Pancreas (tissue), 10 donors: Measurements from ENCODE around the gene RSPH1. TPM values are rescaled to one million over a fixed set of nuclear protein-coding genes. Genes with fewer than 3 reads are reported as not detected.
A peak's percentile ranks its signal among the peaks of the same experiment; 100 is the strongest.

ENCODE experiments used
- ATAC-seq, 4 donors: fragments of 200-7000 bp; cut with Tn5 transposase; one replicate each; pipeline versions ENCODE4 v1.8.0 to v1.9.1; 2020; ENCODE audit warnings: mild to moderate bottlenecking in 4 of 4, moderate library complexity in 4 of 4
- DNase-seq, 6 donors: peaks; one replicate each; pipeline ENCODE4 v3.0.0-alpha.2; 2020
- FAIRE-seq: peaks from 2 replicates; lab custom pipeline; 2012; peaks lifted over from hg19 to GRCh38; lab: Jason Lieb, UNC
- H3K27ac ChIP-seq, 4 donors: fragments of 200-600 bp; sonication (generic); 1 replicate in 3 of 4; 2 replicates in 1 of 4; pipeline versions ENCODE4 v1.5.0 to v1.8.0; 2020
- H3K27me3 ChIP-seq, 4 donors: fragments of 200-600 bp; one replicate each; pipeline ENCODE4 v1.8.0; 2021
- H3K36me3 ChIP-seq, 3 donors: fragments of 200-600 bp; sonication (generic) in 1 of 3; one replicate each; pipeline versions ENCODE4 v1.5.0 to v1.8.0; 2020 to 2021
- H3K4me1 ChIP-seq, 3 donors: fragments of 200-600 bp; one replicate each; pipeline ENCODE4 v1.8.0; 2021
- H3K4me3 ChIP-seq, 4 donors: fragments of 200-600 bp; sonication (generic) in 2 of 4; one replicate each; pipeline versions ENCODE4 v1.5.0 to v1.8.0; 2020 to 2021
- H3K9me3 ChIP-seq, 4 donors: fragments of 200-600 bp; one replicate each; pipeline ENCODE4 v1.8.0; 2021
- WGBS, 2 donors: extraction: QIAGEN DNeasy Blood & Tissue Kit; methylation state at CpG; one replicate each; pipeline ENCODE4 v1.1.7; 2013; 5-methylcytosine and 5-hydroxymethylcytosine counted together
- intact Hi-C, 3 donors: fragments of 100-400 bp; cut with DNase I; formaldehyde crosslinking; loops; one replicate each; pipeline versions ENCODE4 v1.11.1 to v1.14.2; 2022
- polyA plus RNA-seq, 2 donors: library from polyadenylated mRNA; stranded (reverse); fragments of 200-250 nt; gene quantifications; one replicate each; pipeline ENCODE4 v1.2.3, GENCODE V29; 2013
- total RNA-seq, 6 donors: library from RNA; stranded (reverse); fragmentation: NEBNext Ultra II Directional in 4 of 6; extraction: Animal tissue kit (Norgen Biotek cat#: 25700) in 4 of 6; gene quantifications; one replicate each; pipeline versions ENCODE4 v1.2.1 to v1.2.4, GENCODE V29; 2021 to 2023
- TF ChIP-seq, protein P1 (sequence below), 4 donors: fragments of 200-600 bp; sonication (generic) in 3 of 4; IDR thresholded peaks; one replicate each; pipeline versions ENCODE4 v1.5.0 to v1.8.0; 2021; ENCODE audit warnings: antibody characterized with exemption in 4 of 4
- donor health status: healthy with polysubstance abuse.
- donor health status: DM: no; HTN: no; CAD: no; lungs with moderate emphysema.
- donor health status: DM: no; HTN: no; CAD: no.
- donor health status: control.
- donor health status: control.
- donor health status: Bipolar disorder and iron deficiency.
- donor health status: DM: yes; HTN: yes; CAD: no.
- donor health status: DM: no; HTN: no; CAD: no.
- donor health status: DM: no; HTN: no; CAD: no.
- donor health status: DM: yes; HTN: yes; CAD: no.

RSPH1 gene
- total and polyA plus RNA-seq, 8 donors = 0.94 to 5.0 (median 2.1) TPM

DNA sequence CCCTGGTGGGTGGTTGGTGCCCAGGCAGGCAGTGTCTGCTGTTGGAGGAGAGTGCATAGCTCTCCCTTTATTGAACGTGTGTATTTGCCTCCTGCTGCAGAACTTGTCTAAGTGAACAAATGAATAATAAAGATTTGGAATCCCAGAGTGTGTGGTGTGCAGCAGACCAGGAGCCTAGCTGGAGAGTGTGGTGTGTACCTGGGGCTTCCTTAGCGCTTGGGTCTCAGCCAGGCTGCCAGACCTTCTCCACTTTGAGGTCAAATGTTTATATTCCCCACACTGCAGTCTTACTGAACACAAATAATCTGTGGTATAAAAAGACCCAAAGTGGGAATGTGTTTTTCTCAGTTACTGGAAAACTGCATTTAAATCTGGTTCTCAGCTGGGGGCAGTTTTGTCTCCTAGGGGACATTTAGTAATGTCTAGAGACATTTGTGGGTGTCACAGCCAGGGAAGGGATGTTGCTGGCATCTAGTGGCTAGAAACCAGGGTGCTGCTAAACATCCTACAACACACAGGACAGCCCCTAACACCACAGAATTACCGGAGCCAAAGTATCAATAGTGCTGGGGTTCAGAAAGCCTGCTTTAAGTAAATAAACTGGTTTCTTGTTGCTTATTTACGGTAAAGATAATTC lies 41.2 kb upstream of the RSPH1 start:
- H3K27me3 ChIP-seq = no peaks in the 10 kb centered on the region
- FAIRE-seq (no peak), DNase-seq (no peak), ATAC-seq (peak in 2 of 4 donors; percentile 43 to 50)
- TF ChIP-seq, protein P1, sequence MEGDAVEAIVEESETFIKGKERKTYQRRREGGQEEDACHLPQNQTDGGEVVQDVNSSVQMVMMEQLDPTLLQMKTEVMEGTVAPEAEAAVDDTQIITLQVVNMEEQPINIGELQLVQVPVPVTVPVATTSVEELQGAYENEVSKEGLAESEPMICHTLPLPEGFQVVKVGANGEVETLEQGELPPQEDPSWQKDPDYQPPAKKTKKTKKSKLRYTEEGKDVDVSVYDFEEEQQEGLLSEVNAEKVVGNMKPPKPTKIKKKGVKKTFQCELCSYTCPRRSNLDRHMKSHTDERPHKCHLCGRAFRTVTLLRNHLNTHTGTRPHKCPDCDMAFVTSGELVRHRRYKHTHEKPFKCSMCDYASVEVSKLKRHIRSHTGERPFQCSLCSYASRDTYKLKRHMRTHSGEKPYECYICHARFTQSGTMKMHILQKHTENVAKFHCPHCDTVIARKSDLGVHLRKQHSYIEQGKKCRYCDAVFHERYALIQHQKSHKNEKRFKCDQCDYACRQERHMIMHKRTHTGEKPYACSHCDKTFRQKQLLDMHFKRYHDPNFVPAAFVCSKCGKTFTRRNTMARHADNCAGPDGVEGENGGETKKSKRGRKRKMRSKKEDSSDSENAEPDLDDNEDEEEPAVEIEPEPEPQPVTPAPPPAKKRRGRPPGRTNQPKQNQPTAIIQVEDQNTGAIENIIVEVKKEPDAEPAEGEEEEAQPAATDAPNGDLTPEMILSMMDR (IDR thresholded peaks at IDR 0.05) = no peak
- H3K27ac ChIP-seq = no peak overlapping the region
- H3K36me3 ChIP-seq = peaks cover 0 to 22% (median 0%) of the 10 kb centered on the region in 3 donors
- H3K4me3 ChIP-seq = no peak overlapping the region
- intact Hi-C loops = no loop called here
- WGBS, 2 donors = 69 to 70% methylated on average over 4 of the region's 4 CpGs
- no peaks in the 10 kb centered on the region for H3K9me3 ChIP-seq
- no peaks in the 10 kb centered on the region for H3K4me1 ChIP-seq

DNA sequence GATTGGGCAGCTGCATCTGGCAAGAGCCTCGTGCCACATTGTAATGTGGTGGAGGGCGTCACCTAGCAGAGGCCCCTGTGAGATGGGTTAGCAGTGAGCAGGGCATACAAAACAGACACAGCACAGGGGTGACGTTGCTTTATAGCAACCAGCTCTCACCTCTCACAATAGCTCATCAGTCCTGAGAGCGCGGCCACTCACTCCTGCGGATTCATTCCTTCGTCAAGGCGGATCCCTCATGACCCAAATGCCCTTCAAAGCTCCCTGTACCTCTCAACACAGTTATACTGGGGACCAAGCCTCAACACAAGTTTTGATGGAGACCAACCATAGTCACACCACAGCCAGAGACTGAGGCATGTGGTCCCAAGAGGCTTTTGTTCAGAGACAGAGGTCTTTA lies 40.6 kb upstream of the RSPH1 start:
- no peak for ATAC-seq
- no peaks in the 10 kb centered on the region for H3K9me3 ChIP-seq
- WGBS, 2 donors = 86 to 93% methylated on average over 8 of the region's 8 CpGs
- no peaks in the 10 kb centered on the region for H3K4me1 ChIP-seq
- no peak for FAIRE-seq
- H3K27ac ChIP-seq = no peak overlapping the region
- TF ChIP-seq, protein P1 (IDR thresholded peaks at IDR 0.05) = no peak
- H3K27me3 ChIP-seq = no peaks in the 10 kb centered on the region
- H3K4me3 ChIP-seq = no peak overlapping the region
- intact Hi-C loops = no loop called here
- H3K36me3 ChIP-seq = peaks cover 0 to 22% (median 0%) of the 10 kb centered on the region in 3 donors
- DNase-seq = no peak

DNA sequence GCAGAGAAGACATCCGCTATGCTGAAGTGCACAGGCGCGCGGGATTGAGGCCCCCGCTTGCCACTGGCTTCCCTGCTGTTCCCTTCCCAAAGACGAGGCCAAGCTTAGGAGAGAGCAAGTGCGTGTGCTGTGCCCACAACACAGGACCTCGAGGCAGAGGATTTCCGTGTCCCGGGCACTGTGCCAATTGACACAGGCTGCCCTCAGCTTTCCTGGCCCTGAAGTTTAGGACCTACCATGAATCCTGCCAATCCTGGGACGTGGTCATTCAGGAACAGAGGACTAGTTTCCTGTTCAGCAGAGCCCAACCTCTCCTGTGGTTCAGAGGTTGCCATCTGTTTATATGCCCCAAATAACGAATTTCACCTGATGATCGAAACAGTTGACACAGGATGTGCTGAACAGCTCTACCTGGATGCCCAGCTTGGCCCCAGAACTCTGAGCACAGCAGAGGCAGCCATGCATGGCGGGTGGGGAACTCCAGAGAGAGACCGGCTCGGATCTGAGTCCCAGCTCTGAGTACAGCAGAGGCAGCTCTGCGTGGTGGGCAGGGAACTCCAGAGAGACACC lies 39.7 kb upstream of the RSPH1 start:
- TF ChIP-seq, protein P1 (IDR thresholded peaks at IDR 0.05) = no peak
- WGBS, 2 donors = 75 to 78% methylated on average over 17 of the region's 17 CpGs
- H3K36me3 ChIP-seq = peaks cover 0 to 22% (median 0%) of the 10 kb centered on the region in 3 donors
- no peak for ATAC-seq
- H3K9me3 ChIP-seq = no peaks in the 10 kb centered on the region
- DNase-seq = peak in 1 of 6 donors; percentile 37
- no peaks in the 10 kb centered on the region for H3K27me3 ChIP-seq
- FAIRE-seq = no peak
- H3K4me3 ChIP-seq = no peak overlapping the region
- no peaks in the 10 kb centered on the region for H3K4me1 ChIP-seq
- intact Hi-C loops = no loop called here
- H3K27ac ChIP-seq = no peak overlapping the region

DNA sequence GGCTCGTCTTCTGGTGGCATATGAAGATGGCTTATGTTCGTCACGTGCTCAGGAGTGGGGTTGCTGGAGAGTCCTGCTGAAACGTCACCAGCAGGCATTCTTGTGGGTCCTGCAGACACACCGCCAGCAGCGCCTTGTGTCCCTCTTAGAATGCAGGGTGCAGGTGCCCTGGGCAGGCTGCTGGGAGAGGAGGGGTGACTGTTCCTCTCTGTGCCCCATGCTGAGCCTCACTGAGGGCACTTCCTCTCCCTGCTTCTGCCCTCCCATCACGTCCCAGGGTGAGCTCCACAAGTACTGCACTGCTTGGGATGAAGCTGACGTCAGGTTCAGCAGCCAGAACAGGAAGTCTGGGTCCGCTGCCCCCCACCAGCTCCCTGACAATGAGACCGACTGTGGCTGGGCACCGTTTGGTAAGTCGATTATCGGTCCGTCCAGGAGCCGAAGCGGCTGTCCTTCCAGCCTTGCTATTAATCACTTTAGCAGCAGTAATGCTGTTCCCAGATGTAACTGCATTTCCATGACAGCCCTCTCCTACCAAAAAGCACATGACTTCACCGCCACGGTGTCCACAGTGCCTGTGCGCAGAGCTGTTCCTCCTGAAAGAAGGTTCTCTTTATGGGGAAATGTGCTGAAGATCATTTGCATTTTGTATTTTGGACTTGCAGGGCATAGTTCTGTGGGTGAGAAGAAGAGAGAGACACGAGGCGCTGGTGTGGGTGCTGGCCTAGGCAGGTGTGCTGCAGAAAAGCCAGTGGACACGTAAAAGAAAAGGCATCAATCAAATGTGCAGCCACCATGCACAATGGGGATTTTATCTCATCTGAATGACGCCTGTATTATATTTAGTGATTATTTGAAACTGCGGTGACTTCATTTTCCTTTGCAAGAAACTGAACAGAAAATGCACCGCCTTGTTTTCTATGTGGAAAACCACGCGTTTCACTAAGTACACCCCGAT lies 38.7 kb upstream of the RSPH1 start:
- no peaks in the 10 kb centered on the region for H3K9me3 ChIP-seq
- intact Hi-C loops = no loop called here
- TF ChIP-seq, protein P1 (IDR thresholded peaks at IDR 0.05) = no peak
- peaks cover 0 to 22% (median 0%) of the 10 kb centered on the region in 3 donors for H3K36me3 ChIP-seq
- FAIRE-seq (no peak), ATAC-seq (peak in 3 of 4 donors; percentile 8 to 67 (median 52)), DNase-seq (peak in 2 of 6 donors; percentile 44 to 48)
- WGBS, 2 donors = 87 to 89% methylated on average over 28 of the region's 28 CpGs
- H3K27me3 ChIP-seq = no peaks in the 10 kb centered on the region
- H3K27ac ChIP-seq = peak overlapping the region in 1 of 4 donors; percentile 15
- H3K4me3 ChIP-seq = no peak overlapping the region
- H3K4me1 ChIP-seq = no peaks in the 10 kb centered on the region
